WERI-Rb-1 (cell line): Measurements from ENCODE around the gene OXCT1.

Source experiments
- DNase-seq: peaks from one replicate; pipeline ENCODE4 v3.0.0-alpha.2; 2020
- H3K27ac ChIP-seq: fragments of 250-450 bp; sonication (Bioruptor Pico); 2 replicates; pipeline ENCODE4 v1.5.1; 2020; ENCODE audit warnings: mild to moderate bottlenecking, moderate library complexity
- H3K27me3 ChIP-seq: fragments of 250-450 bp; sonication (Bioruptor Pico); 2 replicates; pipeline ENCODE4 v1.5.1; 2021; ENCODE audit warnings: mild to moderate bottlenecking, low read depth, moderate library complexity; ENCODE audit not compliant: insufficient read depth, severe bottlenecking
- H3K36me3 ChIP-seq: fragments of 250-450 bp; sonication (Bioruptor Pico); 2 replicates; pipeline ENCODE4 v1.5.1; 2020; ENCODE audit warnings: mild to moderate bottlenecking, moderate library complexity
- H3K4me3 ChIP-seq: 2 replicates; pipeline ENCODE4 v1.5.1; 2011; ENCODE audit warnings: low read depth, mild to moderate bottlenecking, control low read depth, low read length
- H3K9me3 ChIP-seq: fragments of 250-450 bp; sonication (Bioruptor Pico); 2 replicates; pipeline ENCODE4 v1.5.1; 2021; ENCODE audit warnings: mild to moderate bottlenecking, moderate library complexity; ENCODE audit not compliant: severe bottlenecking
- CTCF ChIP-seq: IDR thresholded peaks from 2 replicates; pipeline ENCODE4 v1.5.1; 2011; ENCODE audit warnings: low read depth, mild to moderate bottlenecking, control low read depth, inconsistent platforms, low read length

Gene OXCT1

DNA sequence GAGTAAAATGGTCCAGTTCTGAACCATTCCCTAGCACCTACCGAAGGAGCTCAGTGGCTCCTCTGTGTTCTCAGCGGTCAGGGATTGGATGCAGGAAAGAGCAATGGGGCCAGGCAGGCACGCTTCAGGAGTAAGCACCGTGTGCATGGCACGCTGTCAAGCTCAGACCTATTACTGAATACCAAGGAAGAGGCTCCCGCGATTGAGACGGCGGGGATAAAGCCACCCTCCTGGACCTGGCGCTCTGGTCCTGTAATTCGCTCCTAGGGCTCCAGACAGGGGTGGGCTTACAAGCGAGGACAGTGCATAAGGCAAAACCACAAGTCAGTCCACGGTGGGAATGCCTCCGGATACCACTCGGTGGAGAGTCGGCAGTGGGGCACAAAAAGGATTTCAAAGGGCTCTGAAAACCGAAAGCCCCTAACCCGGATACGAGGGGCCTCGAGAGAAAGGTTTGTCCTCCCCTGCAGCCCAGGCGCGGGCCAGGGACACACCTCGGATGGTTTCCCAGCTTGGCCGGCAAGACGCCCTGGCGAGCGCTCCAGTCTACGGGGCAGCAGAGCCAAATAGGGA, 988 bp downstream of the OXCT1 start:
- Histone ChIP-seq H3K36me3 (no peaks in the 10 kb centered on the region; the same call in 1 of the 2 replicates), H3K4me3 (peak overlapping the region; percentile 59), H3K9me3 (no peaks in the 10 kb centered on the region), H3K27me3 (no peaks in the 10 kb centered on the region), H3K27ac (no peak overlapping the region)
- no peak for TF ChIP-seq CTCF
- peak; percentile 30 for DNase-seq

DNA sequence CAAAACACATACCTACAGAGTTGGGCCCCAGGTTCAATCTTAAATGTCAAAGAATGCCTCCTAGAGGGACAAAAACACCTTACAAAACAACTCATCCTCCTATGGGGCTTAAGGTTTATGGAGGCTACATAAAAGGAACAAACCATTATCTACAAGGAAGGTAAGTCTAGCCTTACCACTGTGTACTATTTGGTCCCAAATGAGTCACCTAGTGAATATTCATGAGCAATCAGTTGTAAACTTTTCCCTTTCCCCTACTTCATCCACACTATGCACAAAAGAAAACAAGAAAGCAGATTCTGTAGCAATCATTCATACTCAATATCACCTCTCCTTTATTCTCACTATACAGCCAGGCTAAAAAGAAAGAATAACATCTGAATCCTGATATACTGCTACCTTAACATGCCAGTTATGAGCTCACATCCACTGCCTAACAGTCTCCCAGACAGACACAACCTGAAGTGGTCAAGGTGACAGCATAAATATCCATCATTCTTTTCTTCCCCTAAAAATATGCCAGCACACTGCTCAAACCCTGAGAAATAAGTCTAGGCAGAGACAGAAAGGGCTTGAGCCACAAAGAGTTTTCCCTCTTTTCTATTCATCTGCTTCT, 6.2 kb downstream of the OXCT1 start:
- Histone ChIP-seq H3K36me3 (peaks cover 19% of the 10 kb centered on the region), H3K27me3 (no peaks in the 10 kb centered on the region), H3K4me3 (no peak overlapping the region), H3K27ac (no peak overlapping the region), H3K9me3 (no peaks in the 10 kb centered on the region)
- TF ChIP-seq CTCF: no peak
- no peak for DNase-seq

- H3K27ac ChIP-seq: no peak overlapping the region
- no peak overlapping the region for H3K4me3 ChIP-seq
- TF ChIP-seq CTCF: no peak
- no peaks in the 10 kb centered on the region for H3K27me3 ChIP-seq
- H3K9me3 ChIP-seq: no peaks in the 10 kb centered on the region
- no peak for DNase-seq
- peaks cover 33% of the 10 kb centered on the region for H3K36me3 ChIP-seq
These were observed 11.3 kb downstream of the OXCT1 start for GRCh38 chr5:41858890-41859289.

GRCh38 chr5:41857989-41858388, 12.2 kb downstream of the OXCT1 start:
- no peaks in the 10 kb centered on the region for H3K9me3 ChIP-seq
- no peaks in the 10 kb centered on the region for H3K27me3 ChIP-seq
- no peak for DNase-seq
- TF ChIP-seq CTCF: no peak
- H3K4me3 ChIP-seq: no peak overlapping the region
- H3K36me3 ChIP-seq: peaks cover 42% of the 10 kb centered on the region
- no peak overlapping the region for H3K27ac ChIP-seq

DNA sequence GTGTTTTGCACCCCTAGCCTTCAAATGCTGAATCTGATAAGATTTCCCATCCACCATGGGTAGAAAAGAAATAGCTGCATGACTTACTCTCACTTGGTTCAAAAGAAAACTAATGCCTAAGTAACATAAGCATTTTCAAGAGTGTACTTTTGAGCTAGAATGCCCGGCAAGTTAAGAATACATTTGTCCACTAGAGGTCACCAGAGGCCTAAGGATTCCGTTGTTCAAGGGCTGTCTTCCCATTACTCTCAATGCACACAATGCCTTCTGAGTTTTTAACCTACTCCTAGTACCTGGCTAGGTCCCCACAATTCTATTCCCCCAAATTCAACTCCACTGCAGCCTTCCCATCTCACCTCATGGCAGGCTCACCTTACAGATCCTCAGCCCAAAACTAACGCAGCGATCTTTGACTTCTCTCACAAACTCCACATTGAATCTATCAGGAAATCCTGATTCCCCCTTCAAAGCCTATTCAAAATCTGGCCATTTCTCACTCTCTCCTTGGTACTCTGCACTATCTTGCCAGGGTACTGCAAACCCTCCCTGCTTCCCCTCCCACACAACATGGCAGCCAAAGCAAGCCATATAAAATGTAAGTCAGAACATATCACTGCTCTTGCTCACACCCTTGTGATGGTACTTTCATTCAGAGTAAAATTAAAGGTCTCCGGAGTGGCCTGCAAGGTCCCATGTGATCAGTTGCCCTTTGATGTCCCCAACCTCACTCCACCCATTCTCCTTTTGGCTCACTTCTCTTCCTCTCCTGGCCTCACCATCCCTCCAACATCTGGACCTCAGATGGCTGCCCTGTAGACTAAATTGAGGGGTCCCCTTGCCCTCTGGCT, 13.4 kb downstream of the OXCT1 start:
- Histone ChIP-seq H3K9me3 (no peaks in the 10 kb centered on the region), H3K36me3 (peaks cover 49% of the 10 kb centered on the region), H3K27me3 (no peaks in the 10 kb centered on the region), H3K27ac (no peak overlapping the region), H3K4me3 (no peak overlapping the region)
- peak; percentile 67 for TF ChIP-seq CTCF
- DNase-seq: peak; percentile 37
